HCT116 (cell line): ENCODE data around the gene HSPA9. TPM values are rescaled to one million over a fixed set of nuclear protein-coding genes. Genes with fewer than 3 reads are reported as not detected.

Source experiments
- ATAC-seq: fragments of 200-7000 bp; cut with Tn5 transposase; 2 replicates; pipeline ENCODE4 v1.9.1; 2020; ENCODE audit warnings: mild to moderate bottlenecking, moderate library complexity
- BruUV-seq: library from RNA; stranded (reverse); fragments of 400-500 nt; replicated peaks from 2 replicates; lab custom pipeline; 2021; lab: Mats Ljungman, UMichigan
- CTCF ChIA-PET: fragments of 300-600 bp; sonication (Branson Sonifier 250); formaldehyde crosslinking; loops from one replicate; lab custom pipeline; 2021; ENCODE audit warnings: antibody characterized with exemption; lab: Charles Lee
- POLR2A ChIA-PET: fragments of 300-600, 350-600 bp; sonication (Branson Sonifier 250); formaldehyde crosslinking; loops from one replicate; lab custom pipeline; 2021; ENCODE audit warnings: antibody characterized with exemption; lab: Charles Lee
- RAD21 ChIA-PET, 2 experiments: fragments of 300-600 bp; sonication (Branson Sonifier 250); formaldehyde crosslinking; loops; one replicate each; lab custom pipeline; 2023; ENCODE audit warnings: low total read pairs in 2 of 2; ENCODE audit not compliant: uncharacterized antibody in 2 of 2, unreplicated experiment in 2 of 2, low non-redundant PET in 1 of 2; lab: Charles Lee
- DNase-seq: peaks from one replicate; pipeline ENCODE4 v3.0.0-alpha.2; 2010; ENCODE audit warnings: low read depth, low spot score
- H2AFZ ChIP-seq: fragments of 200-600 bp; shearing (Covaris generic), sonication (generic); 2 replicates; pipeline ENCODE4 v1.6.1; 2017; ENCODE audit warnings: low read depth, mixed run types, mixed read lengths, antibody characterized with exemption, low read length; ENCODE audit not compliant: poor library complexity, severe bottlenecking
- H3K27ac ChIP-seq: 2 replicates; pipeline ENCODE4 v1.5.1; 2012; ENCODE audit warnings: low read depth, low read length
- H3K27me3 ChIP-seq: fragments of 200-600 bp; sonication (generic); 2 replicates; pipeline ENCODE4 v1.6.1; 2016; ENCODE audit warnings: mixed run types, low read length, mixed read lengths; ENCODE audit not compliant: insufficient read depth
- H3K36me3 ChIP-seq, 2 experiments: fragments of 200-500 bp in 1 of 2; fragments of 200-600 bp in 1 of 2; sonication (Bioruptor generic) in 1 of 2; sonication (generic) in 1 of 2; 2 replicates each; pipeline versions ENCODE4 v1.5.1 to v1.6.1; 2014 to 2016; ENCODE audit warnings: low read length in 2 of 2, inconsistent platforms in 1 of 2, mixed read lengths in 1 of 2, mixed run types in 1 of 2; ENCODE audit not compliant: insufficient read depth in 2 of 2, control insufficient read depth in 1 of 2
- H3K4me1 ChIP-seq, 2 experiments: fragments of 200-600 bp in 1 of 2; sonication (generic) in 1 of 2; 2 replicates each; pipeline versions ENCODE4 v1.5.1 to v1.6.1; 2012 to 2017; ENCODE audit warnings: low read length in 2 of 2, inconsistent platforms in 1 of 2, mild to moderate bottlenecking in 1 of 2, mixed read lengths in 1 of 2, mixed run types in 1 of 2, moderate library complexity in 1 of 2; ENCODE audit not compliant: insufficient read depth in 2 of 2, control insufficient read depth in 1 of 2
- H3K4me2 ChIP-seq: fragments of 200-600 bp; sonication (generic); 2 replicates; pipeline ENCODE4 v1.6.1; 2017; ENCODE audit warnings: mixed run types, low read length, mixed read lengths
- H3K4me3 ChIP-seq, 2 experiments: fragments of 200-600 bp in 1 of 2; sonication (generic) in 1 of 2; replicated peaks in 1 of 2; 2 replicates each; pipeline ENCODE4 v1.5.1; 2011 to 2016; ENCODE audit warnings: low read length in 2 of 2, control low read depth in 1 of 2, low read depth in 1 of 2, mild to moderate bottlenecking in 1 of 2, mixed read lengths in 1 of 2, mixed run types in 1 of 2
- H3K79me2 ChIP-seq: fragments of 200-600 bp; sonication (generic); 2 replicates; pipeline ENCODE4 v1.6.1; 2017; ENCODE audit warnings: mild to moderate bottlenecking, mixed run types, low read length, moderate library complexity, mixed read lengths; ENCODE audit not compliant: insufficient read depth
- H3K9ac ChIP-seq: fragments of 200-600 bp; sonication (generic); 2 replicates; pipeline ENCODE4 v1.6.1; 2016; ENCODE audit warnings: low read length, mixed read lengths
- H3K9me2 ChIP-seq: fragments of 200-600 bp; sonication (generic), shearing (Covaris generic); 2 replicates; pipeline ENCODE4 v1.6.1; 2017; ENCODE audit warnings: mixed run types, mild to moderate bottlenecking, moderate library complexity; ENCODE audit not compliant: insufficient read depth
- H3K9me3 ChIP-seq, 2 experiments: fragments of 200-500 bp in 1 of 2; fragments of 200-600 bp in 1 of 2; sonication (Bioruptor generic) in 1 of 2; sonication (generic) in 1 of 2; 2 replicates each; pipeline ENCODE4 v1.6.1; 2014 to 2017; ENCODE audit warnings: low read length in 2 of 2, mixed read lengths in 2 of 2, inconsistent platforms in 1 of 2, low read depth in 1 of 2, mild to moderate bottlenecking in 1 of 2, mixed run types in 1 of 2, moderate library complexity in 1 of 2; ENCODE audit not compliant: control insufficient read depth in 1 of 2, insufficient read depth in 1 of 2
- H4K20me1 ChIP-seq: fragments of 200-600 bp; sonication (generic), shearing (Covaris generic); 2 replicates; pipeline ENCODE4 v1.6.1; 2017; ENCODE audit warnings: mixed run types, mild to moderate bottlenecking, moderate library complexity; ENCODE audit not compliant: insufficient read depth
- CTCF ChIP-seq, 3 experiments: fragments of 200-600 bp in 1 of 3; sonication (generic) in 1 of 3; IDR thresholded peaks in 2 of 3; conservative IDR thresholded peaks in 1 of 3; 2 replicates each; pipeline ENCODE4 v1.5.1; 2012 to 2017; ENCODE audit warnings: low read depth in 2 of 3, low read length in 2 of 3, antibody characterized with exemption in 1 of 3, borderline replicate concordance in 1 of 3, control low read depth in 1 of 3, mild to moderate bottlenecking in 1 of 3, mixed read lengths in 1 of 3, mixed run types in 1 of 3, moderate library complexity in 1 of 3; ENCODE audit not compliant: insufficient read depth in 1 of 3
- EZH2 ChIP-seq: fragments of 200-600 bp; sonication (generic); IDR thresholded peaks from 2 replicates; pipeline ENCODE4 v1.6.1; 2017; ENCODE audit warnings: antibody characterized with exemption, mixed run types
- EZH2phosphoT487 ChIP-seq: fragments of 200-600 bp; IDR thresholded peaks from 2 replicates; pipeline ENCODE4 v1.6.1; 2018; ENCODE audit warnings: antibody characterized with exemption, borderline replicate concordance
- POLR2AphosphoS5 ChIP-seq: IDR thresholded peaks from 2 replicates; pipeline ENCODE4 v1.6.1; 2011; ENCODE audit warnings: mild to moderate bottlenecking, low read depth, low read length, moderate library complexity
- SIN3A ChIP-seq: IDR thresholded peaks from 2 replicates; pipeline ENCODE4 v1.6.1; 2012; ENCODE audit warnings: low read depth
- SP1 ChIP-seq: IDR thresholded peaks from 2 replicates; pipeline ENCODE4 v1.6.1; 2012; ENCODE audit warnings: low read depth
- SRF ChIP-seq: IDR thresholded peaks from 2 replicates; pipeline ENCODE4 v1.6.1; 2012; ENCODE audit warnings: low read depth
- intact Hi-C: fragments of 100-400 bp; cut with micrococcal nuclease; formaldehyde crosslinking; loops from 2 replicates; pipeline ENCODE4 v1.10.0; 2022
- total RNA-seq: library from RNA; stranded (reverse); gene quantifications from one replicate; pipeline ENCODE4 v1.2.1, GENCODE V29; 2021; ENCODE audit not compliant: unreplicated experiment

Gene HSPA9
- total RNA-seq, 1 experiment from 2014 or later: 486 TPM

- TF ChIP-seq EZH2phosphoT487: no peak
- TF ChIP-seq SIN3A: no peak
Observed at GRCh38 chr5:138557677-138558076, 17.5 kb downstream of the HSPA9 start (continued).

GRCh38 chr5:138554143-138554542 lies 21.1 kb downstream of the HSPA9 start:
- CTCF ChIA-PET: no interaction called here
- no peak overlapping the region for H2AFZ ChIP-seq
- DNase-seq: no peak
- H3K27me3 ChIP-seq: no peaks in the 10 kb centered on the region
- H3K36me3 ChIP-seq: peaks cover 48 to 53% of the 10 kb centered on the region in 2 experiments
- no peak overlapping the region for H3K27ac ChIP-seq
- no peak overlapping the region for H3K4me3 ChIP-seq
- H3K9me3 ChIP-seq: no peaks in the 10 kb centered on the region
- TF ChIP-seq POLR2AphosphoS5 (peak; percentile 10; the same call in 1 of the 2 replicates), SIN3A (no peak)
- POLR2A ChIA-PET: interaction anchor here (1.9 kb wide), 1 partner anchor 9 kb away, joined by 5 read pairs; no protein-coding TSS in a partner anchor
- H3K9me2 ChIP-seq: no peaks in the 10 kb centered on the region
- no peak overlapping the region for H3K4me2 ChIP-seq
- RAD21 ChIA-PET: no interaction called here
- no TSS peak for BruUV-seq
- peaks cover 9% of the 10 kb centered on the region; the same call in 1 of the 2 replicates for H4K20me1 ChIP-seq
- intact Hi-C loops: no loop called here
- 0 out of 2 replicates have a peak, but pooled peaks have one; percentile 4 for ATAC-seq
- no peak overlapping the region for H3K9ac ChIP-seq
- H3K4me1 ChIP-seq: no peaks in the 10 kb centered on the region
- H3K79me2 ChIP-seq: peaks cover 36% of the 10 kb centered on the region

GRCh38 chr5:138553437-138554095 lies 21.6 kb downstream of the HSPA9 start:
- peaks cover 45 to 48% of the 10 kb centered on the region in 2 experiments for H3K36me3 ChIP-seq
- peaks cover 36% of the 10 kb centered on the region for H3K79me2 ChIP-seq
- no peaks in the 10 kb centered on the region for H3K9me2 ChIP-seq
- ChIA-PET RAD21 (no interaction called here), POLR2A (interaction anchor here (1.1 to 1.9 kb wide), 4 partner anchors 10 to 16 kb away, joined by 3 to 9 read pairs (median 5); partner anchors contain the start of gene ETF1), CTCF (no interaction called here)
- no peaks in the 10 kb centered on the region for H3K27me3 ChIP-seq
- no peaks in the 10 kb centered on the region for H3K9me3 ChIP-seq
- intact Hi-C loops: no loop called here
- H2AFZ ChIP-seq: no peak overlapping the region
- no peak for DNase-seq
- H3K4me1 ChIP-seq: no peaks in the 10 kb centered on the region
- TF ChIP-seq SRF (no peak), CTCF (IDR thresholded peaks at IDR 0.05 in 2 of 3, conservative IDR thresholded peaks at IDR 0.05 in 1 of 3; ENCODE audit: borderline replicate concordance in 1 of 3, insufficient read depth in 1 of 3, low read depth in 2 of 3, low read length in 2 of 3) (no peak), POLR2AphosphoS5 (peak; percentile 72; the same call in 1 of the 2 replicates), EZH2 (no peak), SP1 (no peak)
- H3K4me3 ChIP-seq: no peak overlapping the region
- H3K4me2 ChIP-seq: no peak overlapping the region
- peak; percentile 32 for ATAC-seq
- no TSS peak for BruUV-seq
- no peak overlapping the region for H3K9ac ChIP-seq
- peaks cover 4% of the 10 kb centered on the region; the same call in 1 of the 2 replicates for H4K20me1 ChIP-seq
- no peak overlapping the region for H3K27ac ChIP-seq
